ENCODE measurements around the gene ZNF319. TPM values are rescaled to one million over a fixed set of nuclear protein-coding genes. Genes with fewer than 3 reads are reported as not detected.

The ZNF319 gene
- total and polyA plus RNA-seq, 2 of the 8 experiments (the other 6 are each of a cell fraction or from before 2014, with no cell fraction given), result 3.3 to 5.5 TPM

GRCh38 chr16:58038219-58038641, 37.8 kb upstream of the ZNF319 start:
- Histone ChIP-seq H3K27ac (ENCODE audit: low read depth, low read length) (no peak overlapping the region), H2AK5ac (ENCODE audit: low read depth, low read length) (no peak overlapping the region), H3K4ac (replicated peaks; ENCODE audit: insufficient read length, low read depth, low read length) (no peak overlapping the region), H3K9ac (replicated peaks in 1 of 4; ENCODE audit: extremely low read depth in 1 of 4, low read depth in 3 of 4, low read length in 3 of 4) (no peak overlapping the region), H4K5ac (ENCODE audit: insufficient read length, low read depth, low read length) (no peak overlapping the region), H2BK12ac (ENCODE audit: low read depth, low read length) (no peak overlapping the region), H3K56ac (replicated peaks; ENCODE audit: insufficient read length, low read depth, low read length) (no peak overlapping the region), H2AFZ (ENCODE audit: low read length) (no peak overlapping the region), H2BK20ac (ENCODE audit: low read length) (no peak overlapping the region), H3K4me3 (ENCODE audit: extremely low read depth in 1 of 4, insufficient read depth in 2 of 4, low read depth in 3 of 4, low read length in 4 of 4) (no peak overlapping the region), H4K91ac (replicated peaks; ENCODE audit: insufficient read length, low read length) (no peak overlapping the region), H3K79me1 (ENCODE audit: low read depth, low read length) (peaks cover 11% of the 10 kb centered on the region), H2BK15ac (ENCODE audit: low read length) (no peak overlapping the region), H3K4me1 (replicated peaks in 1 of 4; ENCODE audit: control insufficient read depth in 3 of 4, insufficient read depth in 4 of 4, low read length in 3 of 4) (peaks cover 0 to 2% (median under 1%) of the 10 kb centered on the region in 4 experiments; a peak in 2 of 7 replicates), H3K27me3 (replicated peaks in 1 of 4; ENCODE audit: control insufficient read depth in 3 of 4, extremely low read depth in 1 of 4, insufficient read depth in 3 of 4, low read length in 3 of 4) (no peaks in the 10 kb centered on the region), H2BK120ac (replicated peaks; ENCODE audit: low read depth, low read length) (no peak overlapping the region), H3K4me2 (ENCODE audit: insufficient read depth in 1 of 2, low read depth in 2 of 2, low read length in 2 of 2) (no peak overlapping the region), H2BK5ac (ENCODE audit: low read depth, low read length) (no peak overlapping the region), H3K14ac (ENCODE audit: insufficient read length) (no peak overlapping the region), H3K23ac (ENCODE audit: insufficient read length) (no peak overlapping the region), H3K9me3 (ENCODE audit: insufficient read depth in 2 of 2, low read depth in 1 of 2, low read length in 1 of 2) (no peaks in the 10 kb centered on the region), H3K23me2 (ENCODE audit: low read depth, low read length) (no peaks in the 10 kb centered on the region), H3K79me2 (ENCODE audit: control insufficient read depth in 1 of 2, insufficient read depth in 2 of 2, low read length in 2 of 2) (peaks cover 0 to 16% of the 10 kb centered on the region in 2 experiments; a peak in 1 of 4 replicates), H3K18ac (ENCODE audit: extremely low read depth, low read length) (no peak overlapping the region), H4K8ac (ENCODE audit: extremely low read depth, insufficient read depth, low read length) (no peak overlapping the region), H3K36me3 (ENCODE audit: control insufficient read depth in 2 of 4, insufficient read depth in 4 of 4, low read length in 3 of 4) (peaks cover 4 to 42% (median 11%) of the 10 kb centered on the region in 4 experiments; a peak in 5 of 8 replicates), H4K20me1 (replicated peaks in 1 of 2; ENCODE audit: control insufficient read depth in 1 of 2, insufficient read depth in 2 of 2, low read length in 2 of 2) (peaks cover 10 to 26% of the 10 kb centered on the region in 2 experiments)
- TF ChIP-seq CTBP2 (IDR thresholded peaks at IDR 0.05; ENCODE audit: borderline replicate concordance, insufficient read depth, insufficient read length, low read length) (no peak), EP300 (IDR thresholded peaks at IDR 0.05; ENCODE audit: borderline replicate concordance in 1 of 2, low read depth in 2 of 2, low read length in 2 of 2) (no peak), E2F6 (IDR thresholded peaks at IDR 0.05) (no peak), MAX (IDR thresholded peaks at IDR 0.05) (no peak), NANOG (IDR thresholded peaks at IDR 0.05; ENCODE audit: insufficient read depth, low read depth, low read length, poor library complexity, severe bottlenecking) (no peak), KDM4A (IDR thresholded peaks at IDR 0.05; ENCODE audit: low read depth, low read length, severe bottlenecking) (no peak), JUND (IDR thresholded peaks at IDR 0.05; ENCODE audit: low read length) (no peak), SUZ12 (IDR thresholded peaks at IDR 0.05; ENCODE audit: low read length) (no peak)
- 97% methylated on average over 20 of the region's 20 CpGs; no CpG with 5 or more reads in 1 of the 2 experiments for WGBS, 2 experiments (ENCODE audit: extremely low coverage in 1 of 2, insufficient coverage in 1 of 2, insufficient read length in 1 of 2, insufficient replicate concordance in 2 of 2, low coverage in 1 of 2, low lambda C conversion rate in 2 of 2, missing lambda C conversion rate in 1 of 2)
- ChIA-PET POLR2A (ENCODE audit: partially characterized antibody) (no interaction called here), CTCF (ENCODE audit: partially characterized antibody) (interaction anchor here (0.6 to 19.9 kb wide), 9 partner anchors 8 to 84 kb away, joined by 3 to 362 read pairs (median 6); partner anchors contain the start of gene CFAP20)
- FAIRE-seq, result no peak
- no peak for DNase-seq (ENCODE audit: low read depth in 1 of 2, low spot score in 2 of 2)
